Limb (tissue), 2 donors: ENCODE results near the gene CIP2A.

ENCODE experiments used
- DNase-seq, 2 donors: peaks; one replicate each; pipeline ENCODE4 v3.0.0-alpha.2; 2016; ENCODE audit errors: extremely low spot score in 2 of 2

The CIP2A gene

DNA sequence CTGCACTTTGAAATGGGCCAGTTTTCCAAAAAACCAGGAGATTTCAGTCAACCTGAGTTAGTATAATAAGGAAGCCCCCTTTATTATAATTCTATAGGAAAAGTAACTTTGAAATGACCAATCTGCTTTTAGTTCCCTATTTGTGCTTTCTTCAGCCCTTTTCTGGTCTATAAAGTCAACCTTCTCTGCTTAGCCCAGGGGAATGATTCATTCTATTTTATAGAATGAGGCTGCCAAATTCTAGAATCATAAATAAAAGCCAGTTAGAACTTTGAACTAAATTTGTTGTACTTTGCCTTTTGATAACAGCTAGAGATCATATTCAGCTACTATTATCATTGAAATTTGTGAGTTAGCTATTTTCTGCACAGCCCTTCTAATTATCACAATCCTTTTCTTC is 24.7 kb downstream of the CIP2A start:
- DNase-seq, result no peak

DNA sequence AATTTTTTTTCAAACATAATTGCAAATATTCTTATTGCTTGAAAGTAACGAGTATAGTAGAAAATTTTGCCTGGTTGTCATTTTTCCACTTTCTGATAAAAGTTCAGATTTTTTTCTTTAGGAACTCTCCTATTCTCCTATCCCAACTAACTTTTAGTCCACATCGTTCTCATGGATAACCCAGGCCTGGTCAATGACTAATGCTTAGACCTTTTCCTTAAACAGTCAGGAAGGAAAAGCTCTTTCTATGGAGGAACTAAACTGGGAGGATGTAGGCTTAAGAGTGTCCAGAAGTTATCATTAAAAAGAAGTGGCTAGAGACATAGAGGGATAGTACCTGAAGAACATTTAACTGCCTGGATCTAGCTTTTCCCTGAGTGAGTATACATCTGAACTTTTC is 26.7 kb downstream of the CIP2A start:
- no peak for DNase-seq

GRCh38 chr3:108555966-108556581 is 33.2 kb downstream of the CIP2A start:
- DNase-seq, result no peak

DNA sequence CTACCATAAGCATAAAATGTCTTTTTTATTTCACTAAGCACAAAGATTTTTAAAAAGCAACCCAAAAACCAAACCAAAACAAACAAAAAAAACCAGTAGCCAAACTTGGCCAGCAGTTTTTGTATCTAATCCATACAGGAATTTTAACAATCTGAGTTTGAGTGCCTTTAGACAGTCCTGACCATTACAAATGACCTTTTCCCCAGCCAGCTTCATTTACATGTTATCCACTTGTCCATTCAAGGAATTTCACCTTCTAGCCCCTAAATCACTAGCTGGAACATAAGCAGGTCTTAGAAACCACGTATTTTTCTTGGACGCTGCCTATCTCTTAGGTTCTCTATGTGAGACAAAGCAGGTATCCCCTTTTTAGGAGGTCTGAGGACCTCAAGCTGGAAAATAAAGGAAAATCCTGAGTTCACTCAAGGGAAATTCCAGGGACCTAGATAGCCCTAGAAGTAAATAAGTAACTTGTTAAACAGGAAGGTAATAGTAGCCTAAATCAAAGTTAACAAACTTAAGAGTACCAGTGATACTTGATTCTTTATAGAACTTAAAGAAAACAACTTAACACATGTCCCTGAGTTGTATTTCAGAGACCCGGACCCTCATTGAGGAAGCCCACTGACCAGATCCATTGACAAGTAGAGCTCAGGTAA is 34.2 kb downstream of the CIP2A start:
- no peak for DNase-seq

DNA sequence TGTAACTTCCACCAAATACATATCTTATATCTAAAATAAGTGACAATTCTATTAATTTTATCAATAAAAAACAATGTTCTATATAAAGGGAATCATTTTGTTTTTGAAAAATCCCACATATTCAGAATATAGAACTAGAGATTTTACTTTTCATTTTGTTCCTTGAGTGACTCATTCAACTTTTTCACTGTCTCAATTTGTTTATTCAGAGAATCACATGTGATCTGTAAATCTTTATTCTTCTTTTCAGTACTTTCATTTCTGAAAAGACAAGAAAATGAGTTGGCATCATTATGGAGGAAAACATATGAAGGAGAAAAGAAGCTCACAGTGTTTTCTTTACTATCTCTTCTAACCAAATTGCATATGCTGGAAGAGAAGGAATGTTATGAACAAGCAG is 35.0 kb downstream of the CIP2A start:
- no peak for DNase-seq

GRCh38 chr3:108552267-108553159 is 36.7 kb downstream of the CIP2A start:
- DNase-seq, result peak in 1 of 2 donors; percentile 54

GRCh38 chr3:108548886-108549285 is 40.4 kb downstream of the CIP2A start:
- no peak for DNase-seq

GRCh38 chr3:108548304-108548703 is 40.9 kb downstream of the CIP2A start:
- no peak for DNase-seq

GRCh38 chr3:108546692-108547091 is 42.5 kb downstream of the CIP2A start:
- no peak for DNase-seq

DNA sequence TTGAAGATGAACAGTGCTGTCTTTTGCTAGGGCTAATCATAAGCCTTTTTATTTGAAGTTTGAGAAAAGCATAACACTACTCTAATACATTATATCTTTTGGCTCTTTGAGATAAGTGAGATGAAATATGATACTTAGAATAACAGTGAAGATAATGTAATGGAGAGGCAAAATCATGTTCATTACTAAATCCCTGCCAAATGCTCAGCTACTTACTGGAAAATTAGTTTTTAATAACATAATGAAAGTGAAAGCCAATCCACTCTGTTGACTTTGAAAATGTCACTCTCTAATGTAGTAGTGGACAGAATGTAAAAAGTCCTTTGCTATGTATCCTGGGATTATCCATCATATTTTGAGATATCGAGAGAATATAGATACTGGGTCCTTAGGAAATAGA is 43.0 kb downstream of the CIP2A start:
- DNase-seq, result no peak

DNA sequence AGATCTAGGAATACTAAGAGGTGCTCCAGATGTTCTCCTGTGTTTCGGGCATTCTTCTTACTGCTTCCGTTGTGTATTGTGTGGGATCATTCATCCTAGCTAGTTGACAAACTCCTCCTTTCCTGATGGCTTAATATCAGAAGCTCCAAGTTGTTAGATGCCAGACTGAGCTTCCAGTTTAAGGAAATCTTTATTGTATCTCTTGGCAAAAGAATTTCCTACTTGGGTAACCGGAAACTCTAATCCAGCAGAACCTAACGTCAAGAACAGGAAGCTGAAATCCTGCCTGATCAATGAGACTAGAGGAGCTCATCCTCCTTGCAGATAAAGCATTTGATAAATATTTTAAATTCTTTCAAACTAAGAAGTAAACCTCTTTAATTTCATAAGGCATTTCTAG is 51.2 kb downstream of the CIP2A start:
- DNase-seq, result no peak

DNA sequence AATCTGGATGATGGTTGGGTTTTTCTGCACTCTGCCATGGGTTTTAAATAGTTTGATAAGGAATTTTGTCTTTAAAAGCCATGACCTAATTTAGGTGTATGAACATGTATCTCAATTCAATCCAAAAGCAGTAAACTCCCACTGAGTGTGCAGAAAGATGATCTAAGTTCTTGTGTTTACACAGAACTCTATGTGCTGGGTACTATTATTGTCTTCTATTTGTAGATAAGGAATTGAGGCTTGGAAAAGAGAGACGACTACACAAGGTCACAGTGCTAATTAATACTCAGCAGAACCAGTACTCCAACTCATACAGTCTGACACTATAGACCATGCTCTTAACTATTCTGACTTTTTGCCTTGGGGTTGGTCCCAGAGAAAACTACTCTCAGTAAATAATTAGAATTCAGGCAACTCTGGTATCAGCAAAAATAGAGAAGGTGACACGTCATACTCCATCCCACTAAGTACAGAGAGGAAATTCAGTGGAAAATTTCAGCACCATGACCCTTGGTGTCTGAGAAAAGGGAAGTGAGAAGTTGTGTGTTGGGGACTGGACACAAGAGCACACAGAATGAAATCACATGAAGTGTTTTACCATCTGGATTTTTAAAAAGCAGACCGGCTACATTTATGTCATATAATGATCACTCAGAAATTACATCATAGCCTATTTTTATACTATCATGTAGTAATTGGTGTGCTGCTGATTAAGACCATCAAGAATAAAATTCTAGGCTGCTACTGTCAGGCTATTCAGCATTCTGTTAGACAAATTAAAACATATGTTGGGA is 60.6 kb downstream of the CIP2A start:
- no peak for DNase-seq

- DNase-seq, result no peak
Measured at GRCh38 chr3:108527817-108528216, 61.4 kb downstream of the CIP2A start.

GRCh38 chr3:108527109-108527508 is 62.1 kb downstream of the CIP2A start:
- no peak for DNase-seq

- DNase-seq, result no peak
Measured at GRCh38 chr3:108525971-108526370, 63.3 kb downstream of the CIP2A start.

DNA sequence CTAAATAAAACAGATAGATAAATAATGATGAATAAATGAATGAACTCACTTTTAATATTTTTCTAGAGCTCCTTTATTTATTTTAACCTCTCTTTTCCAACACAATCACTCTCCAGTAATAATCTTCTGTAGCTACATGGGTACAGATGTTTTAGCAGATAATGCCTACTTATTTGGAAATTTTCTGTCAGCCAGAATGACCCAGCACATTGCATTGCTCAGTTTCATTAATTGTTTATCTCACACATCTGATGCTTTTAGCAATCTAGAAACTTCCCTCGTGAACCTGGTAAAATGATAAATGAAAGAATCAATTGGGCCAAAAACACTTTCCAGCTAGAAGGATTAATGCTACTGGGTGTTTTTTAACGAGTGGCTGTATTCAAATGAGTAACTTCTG is 64.0 kb downstream of the CIP2A start:
- DNase-seq, result no peak

DNA sequence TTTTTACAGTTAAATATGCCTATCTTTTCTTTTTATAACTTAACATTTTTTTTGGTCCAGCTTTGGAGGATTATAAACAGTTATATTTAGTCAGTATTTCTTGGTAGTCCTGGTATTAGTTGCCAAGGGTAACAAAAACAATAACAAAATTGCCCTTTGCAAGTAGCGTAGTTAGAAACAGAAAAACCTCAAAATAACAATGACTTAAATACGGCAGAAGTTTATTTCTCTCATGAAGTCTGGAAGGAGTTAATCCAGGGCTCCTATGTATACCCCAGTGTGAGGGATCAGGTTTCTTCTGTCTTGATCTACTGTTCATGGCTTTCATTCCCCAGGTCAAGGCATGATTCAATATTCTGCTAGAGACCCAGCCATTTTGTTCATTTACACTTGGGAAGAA is 64.7 kb downstream of the CIP2A start:
- DNase-seq, result peak in 1 of 2 donors; percentile 5

GRCh38 chr3:108518895-108519294 is 70.3 kb downstream of the CIP2A start:
- no peak for DNase-seq

- no peak for DNase-seq
Measured at GRCh38 chr3:108516881-108517280, 72.4 kb downstream of the CIP2A start.

- no peak for DNase-seq
Measured at GRCh38 chr3:108513961-108514360, 75.3 kb downstream of the CIP2A start.

- DNase-seq, result no peak
Measured at GRCh38 chr3:108512671-108513070, 76.6 kb downstream of the CIP2A start.

DNA sequence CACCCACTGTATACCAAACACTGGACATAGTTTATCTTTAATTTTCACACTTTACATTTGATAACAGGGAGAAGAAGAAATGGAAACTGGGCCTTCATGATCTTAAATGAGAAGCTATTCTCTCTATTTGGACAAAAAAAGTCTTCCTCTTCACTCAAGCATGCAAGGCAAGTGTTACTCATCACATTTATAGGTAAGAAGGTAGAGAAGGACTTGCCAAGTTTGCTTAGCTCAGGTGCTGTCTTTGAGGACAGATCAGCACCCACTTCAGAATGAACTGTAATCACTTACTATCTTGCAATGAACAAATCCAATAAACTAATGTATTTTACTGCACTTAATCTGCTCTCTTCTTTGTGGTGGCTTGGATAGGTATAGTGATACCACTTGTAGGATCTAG is 77.7 kb downstream of the CIP2A start:
- no peak for DNase-seq
